GM12891 (cell line): Measurements from ENCODE around the gene RASSF9.

Source experiments
- DNase-seq: peaks from one replicate; pipeline ENCODE4 v3.0.0; 2011; ENCODE audit warnings: low spot score; ENCODE audit not compliant: insufficient read length
- FAIRE-seq: peaks from 2 replicates; lab custom pipeline; 2011; peaks lifted over from hg19 to GRCh38; lab: Jason Lieb, UNC
- PAX5 ChIP-seq: IDR thresholded peaks from 2 replicates; pipeline ENCODE4 v1.6.1; 2011; ENCODE audit warnings: low read length, moderate library complexity, mild to moderate bottlenecking; ENCODE audit not compliant: insufficient read depth, severe bottlenecking
- POLR2A ChIP-seq: IDR thresholded peaks from 2 replicates; pipeline ENCODE4 v1.6.1; 2011; ENCODE audit warnings: low read depth, low read length, control low read depth
- POLR2AphosphoS5 ChIP-seq: IDR thresholded peaks from 2 replicates; pipeline ENCODE4 v1.6.1; 2011; ENCODE audit warnings: low read depth, low read length, control low read depth
- POU2F2 ChIP-seq: IDR thresholded peaks from 2 replicates; pipeline ENCODE4 v1.6.1; 2011; ENCODE audit warnings: low read depth, mild to moderate bottlenecking, control low read depth, low read length, moderate library complexity
- SPI1 ChIP-seq: IDR thresholded peaks from 2 replicates; pipeline ENCODE4 v1.6.1; 2011; ENCODE audit warnings: low read depth, low read length, control low read depth
- TAF1 ChIP-seq: IDR thresholded peaks from 2 replicates; pipeline ENCODE4 v1.6.1; 2011; ENCODE audit warnings: low read depth, low read length, control low read depth

The RASSF9 gene

GRCh38 chr12:85803923-85804322, 32.3 kb downstream of the RASSF9 start:
- DNase-seq (no peak), FAIRE-seq (no peak)
- TF ChIP-seq POLR2AphosphoS5 (no peak), POLR2A (no peak), SPI1 (no peak), TAF1 (no peak)

- FAIRE-seq: no peak
- TF ChIP-seq POU2F2 (no peak), PAX5 (no peak), POLR2A (no peak), TAF1 (no peak), SPI1 (no peak), POLR2AphosphoS5 (no peak)
- DNase-seq: no peak
Measured at GRCh38 chr12:85803231-85803630, 33.0 kb downstream of the RASSF9 start.

- FAIRE-seq (no peak), DNase-seq (no peak)
- TF ChIP-seq SPI1 (no peak), PAX5 (no peak), POLR2A (no peak), TAF1 (no peak), POU2F2 (no peak), POLR2AphosphoS5 (no peak)
Measured at GRCh38 chr12:85798122-85798521, 38.1 kb downstream of the RASSF9 start.

- no peak for TF ChIP-seq SPI1
- no peak for TF ChIP-seq POU2F2
- TF ChIP-seq POLR2AphosphoS5: no peak
- no peak for TF ChIP-seq POLR2A
- no peak for TF ChIP-seq TAF1
- no peak for TF ChIP-seq PAX5
- no peak for DNase-seq
- FAIRE-seq: no peak
Measured at GRCh38 chr12:85796001-85796400, 40.2 kb downstream of the RASSF9 start.

- TF ChIP-seq PAX5: no peak
- TF ChIP-seq TAF1: no peak
- TF ChIP-seq POLR2AphosphoS5: no peak
- no peak for TF ChIP-seq POLR2A
- TF ChIP-seq SPI1: no peak
- no peak for TF ChIP-seq POU2F2
- FAIRE-seq: no peak
- no peak for DNase-seq
Measured at GRCh38 chr12:85794531-85794930, 41.7 kb downstream of the RASSF9 start.

- FAIRE-seq (no peak), DNase-seq (no peak)
- TF ChIP-seq POU2F2 (no peak), POLR2AphosphoS5 (no peak), PAX5 (no peak), SPI1 (no peak), POLR2A (no peak), TAF1 (no peak)
Measured at GRCh38 chr12:85784096-85784720, 52.0 kb downstream of the RASSF9 start.

- TF ChIP-seq POLR2A: no peak
- TF ChIP-seq SPI1: no peak
- no peak for TF ChIP-seq POU2F2
- DNase-seq (no peak), FAIRE-seq (no peak)
Measured at GRCh38 chr12:85782711-85783110, 53.5 kb downstream of the RASSF9 start.

- FAIRE-seq (no peak), DNase-seq (no peak)
- TF ChIP-seq PAX5: no peak
- no peak for TF ChIP-seq POLR2AphosphoS5
- no peak for TF ChIP-seq POLR2A
- TF ChIP-seq POU2F2: no peak
- no peak for TF ChIP-seq SPI1
- no peak for TF ChIP-seq TAF1
Measured at GRCh38 chr12:85781766-85782165, 54.4 kb downstream of the RASSF9 start.

GRCh38 chr12:85779768-85780167, 56.4 kb downstream of the RASSF9 start:
- no peak for DNase-seq
- FAIRE-seq: no peak

GRCh38 chr12:85775091-85775490, 61.1 kb downstream of the RASSF9 start:
- TF ChIP-seq TAF1 (no peak), PAX5 (no peak), POLR2A (no peak), POU2F2 (no peak), POLR2AphosphoS5 (no peak), SPI1 (no peak)
- no peak for DNase-seq
- FAIRE-seq: no peak

More at GRCh38 chr12:85779768-85780167, 56.4 kb downstream of the RASSF9 start:
- TF ChIP-seq TAF1 (no peak), POLR2A (no peak), POU2F2 (no peak), SPI1 (no peak), POLR2AphosphoS5 (no peak), PAX5 (no peak)

GRCh38 chr12:85765453-85765869, 70.7 kb downstream of the RASSF9 start:
- no peak for FAIRE-seq
- DNase-seq: no peak
- TF ChIP-seq TAF1 (no peak), POLR2AphosphoS5 (no peak), SPI1 (no peak), POU2F2 (no peak), PAX5 (no peak)
